ENCODE measurements around the gene ITSN1. TPM values are rescaled to one million over a fixed set of nuclear protein-coding genes. Genes with fewer than 3 reads are reported as not detected.

ITSN1 gene
- total RNA-seq, 2 experiments from 2014 or later, result 3.6 to 6.6 TPM

DNA sequence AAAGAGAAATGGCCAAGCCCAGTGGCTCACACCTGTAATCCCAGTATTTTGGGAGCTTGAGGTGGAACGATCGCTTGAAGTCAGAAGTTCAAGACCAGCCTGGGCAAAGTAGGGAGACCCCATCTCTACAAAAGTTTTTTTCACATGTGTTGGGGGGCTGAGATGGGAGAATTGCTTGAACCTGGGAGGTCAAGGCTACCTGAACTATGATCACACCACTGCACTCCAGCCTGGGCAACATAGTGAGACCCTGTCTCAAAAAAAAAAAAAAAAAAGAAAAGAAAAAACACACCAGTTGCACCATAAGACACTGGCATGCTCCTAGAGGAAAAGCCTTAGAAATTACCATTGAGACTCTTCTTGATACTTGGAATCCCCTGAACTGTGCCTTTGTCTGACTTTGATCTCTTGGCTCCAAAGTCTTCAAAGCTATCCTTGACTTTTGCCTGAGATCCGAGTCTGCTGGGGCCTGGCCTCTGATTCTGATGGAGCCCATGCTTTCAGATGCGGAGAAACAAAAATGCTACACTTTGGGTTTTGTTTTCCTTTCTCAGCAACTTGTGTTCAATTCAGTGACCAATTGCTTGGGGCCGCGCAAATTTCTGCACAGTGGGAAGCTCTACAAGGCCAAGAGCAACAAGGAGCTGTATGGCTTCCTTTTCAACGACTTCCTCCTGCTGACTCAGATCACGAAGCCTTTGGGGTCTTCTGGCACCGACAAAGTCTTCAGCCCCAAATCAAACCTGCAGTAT lies 239.6 kb downstream of the ITSN1 start:
- Mint-ChIP-seq H3K36me3 (no peaks in the 10 kb centered on the region), H3K27ac (no peak overlapping the region), H3K27me3 (peaks cover 6% of the 10 kb centered on the region), H3K4me1 (no peaks in the 10 kb centered on the region), H3K9me3 (no peaks in the 10 kb centered on the region), H3K4me3 (no peak overlapping the region)
- no peak for DNase-seq

DNA sequence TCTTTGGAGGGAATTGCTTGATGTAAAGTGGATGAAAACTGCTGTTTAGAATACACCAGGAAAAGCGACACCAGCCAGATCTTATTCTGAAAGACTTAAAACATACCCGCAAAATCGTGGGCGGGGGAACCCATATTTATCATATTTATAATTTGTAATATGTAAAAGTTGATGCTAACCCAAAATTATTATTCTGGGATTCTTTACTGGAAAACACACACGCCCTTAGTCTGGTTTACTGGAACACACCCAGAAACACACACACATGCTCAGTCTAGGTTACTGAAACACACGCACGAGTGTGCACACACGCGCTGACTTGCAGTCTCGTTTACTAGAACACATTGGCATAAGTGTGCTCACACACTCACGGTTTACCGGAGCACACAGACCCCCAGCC lies 240.8 kb downstream of the ITSN1 start:
- Mint-ChIP-seq H3K27ac (no peak overlapping the region), H3K9me3 (no peaks in the 10 kb centered on the region)

DNA sequence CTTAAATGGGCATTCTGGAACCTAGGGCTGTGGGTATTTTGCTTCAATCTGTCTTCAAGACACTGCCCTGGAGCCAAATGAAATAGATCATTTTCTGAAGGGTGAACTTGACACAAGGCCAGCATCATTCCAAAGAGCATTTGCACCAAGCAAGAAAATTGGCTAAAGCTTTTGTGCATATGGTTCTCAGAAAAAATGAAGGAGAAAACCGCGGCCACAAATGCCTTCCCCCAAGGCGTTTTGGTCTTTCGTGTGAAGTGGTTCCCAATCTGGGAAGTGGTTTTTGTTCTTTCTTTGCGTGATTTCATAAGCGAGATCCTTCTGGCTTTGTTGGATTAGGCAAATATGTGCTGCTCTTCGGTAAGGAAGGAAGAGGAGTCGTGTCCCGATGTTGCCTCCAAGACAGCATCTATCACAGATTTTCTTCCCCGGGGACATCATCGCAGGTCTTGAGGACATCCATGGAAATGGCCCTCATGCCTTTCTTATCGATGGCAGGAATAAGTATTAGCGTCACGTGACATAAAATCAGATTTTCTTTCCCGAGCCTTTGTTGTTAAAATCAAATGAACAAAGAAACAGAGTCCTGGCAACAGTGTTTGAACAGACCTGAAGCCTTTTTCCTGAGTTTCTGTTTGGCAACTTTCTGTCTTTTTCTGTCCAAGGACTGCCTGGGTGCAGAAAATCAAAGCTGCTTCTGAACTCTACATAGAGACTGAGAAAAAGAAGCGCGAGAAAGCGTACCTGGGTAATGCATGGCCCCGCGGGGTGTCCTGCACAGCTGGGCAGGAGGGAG lies 242.3 kb downstream of the ITSN1 start:
- Mint-ChIP-seq H3K36me3 (no peaks in the 10 kb centered on the region), H3K4me3 (no peak overlapping the region), H3K27me3 (peaks cover 6% of the 10 kb centered on the region), H3K27ac (no peak overlapping the region), H3K4me1 (no peaks in the 10 kb centered on the region), H3K9me3 (no peaks in the 10 kb centered on the region)
- no peak for DNase-seq

More for the DNA sequence above, 240.8 kb downstream of the ITSN1 start:
- no peak overlapping the region for H3K4me3 Mint-ChIP-seq
- H3K4me1 Mint-ChIP-seq, result no peaks in the 10 kb centered on the region
- DNase-seq, result no peak
- peaks cover 6% of the 10 kb centered on the region for H3K27me3 Mint-ChIP-seq
- H3K36me3 Mint-ChIP-seq, result no peaks in the 10 kb centered on the region

DNA sequence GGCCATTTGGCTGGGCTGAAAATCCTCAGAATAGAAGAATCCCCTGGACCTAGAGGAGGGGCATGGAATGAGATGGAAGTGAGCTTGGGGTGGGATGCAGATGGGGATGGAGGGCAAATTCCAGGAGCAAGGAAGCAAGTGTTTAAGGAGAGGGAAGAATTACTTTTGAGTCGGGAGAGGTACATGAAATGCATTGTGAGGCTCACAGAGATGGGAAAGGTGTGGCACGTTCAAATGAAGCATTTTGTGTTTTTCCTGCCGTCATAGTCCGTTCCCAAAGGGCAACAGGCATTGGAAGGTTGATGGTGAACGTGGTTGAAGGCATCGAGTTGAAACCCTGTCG lies 242.8 kb downstream of the ITSN1 start:
- H3K4me3 Mint-ChIP-seq, result no peak overlapping the region
- no peaks in the 10 kb centered on the region for H3K9me3 Mint-ChIP-seq
- no peak overlapping the region for H3K27ac Mint-ChIP-seq
- no peaks in the 10 kb centered on the region for H3K4me1 Mint-ChIP-seq
- DNase-seq, result no peak
- H3K27me3 Mint-ChIP-seq, result peaks cover 6% of the 10 kb centered on the region
- H3K36me3 Mint-ChIP-seq, result no peaks in the 10 kb centered on the region

DNA sequence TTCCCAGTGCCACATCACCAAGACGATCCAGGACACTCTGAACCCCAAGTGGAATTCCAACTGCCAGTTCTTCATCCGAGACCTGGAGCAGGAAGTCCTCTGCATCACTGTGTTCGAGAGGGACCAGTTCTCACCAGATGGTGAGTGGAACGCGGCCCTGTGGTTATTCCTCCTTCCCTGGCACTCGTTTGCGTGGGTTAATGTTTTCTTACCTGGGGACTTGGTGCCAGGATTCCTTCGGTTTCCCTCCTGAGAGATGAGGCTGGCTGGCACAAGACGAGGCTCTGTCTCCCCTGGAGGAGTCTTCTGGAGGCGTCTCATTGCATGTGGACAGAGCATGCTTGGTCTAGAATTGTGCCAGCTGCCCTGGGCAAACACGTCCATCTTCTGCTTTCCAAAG lies 244.0 kb downstream of the ITSN1 start:
- H3K9me3 Mint-ChIP-seq, result no peaks in the 10 kb centered on the region
- no peaks in the 10 kb centered on the region for H3K36me3 Mint-ChIP-seq
- no peak overlapping the region for H3K27ac Mint-ChIP-seq
- H3K4me3 Mint-ChIP-seq, result no peak overlapping the region
- H3K4me1 Mint-ChIP-seq, result no peaks in the 10 kb centered on the region
- DNase-seq, result no peak
- H3K27me3 Mint-ChIP-seq, result peaks cover 6% of the 10 kb centered on the region

DNA sequence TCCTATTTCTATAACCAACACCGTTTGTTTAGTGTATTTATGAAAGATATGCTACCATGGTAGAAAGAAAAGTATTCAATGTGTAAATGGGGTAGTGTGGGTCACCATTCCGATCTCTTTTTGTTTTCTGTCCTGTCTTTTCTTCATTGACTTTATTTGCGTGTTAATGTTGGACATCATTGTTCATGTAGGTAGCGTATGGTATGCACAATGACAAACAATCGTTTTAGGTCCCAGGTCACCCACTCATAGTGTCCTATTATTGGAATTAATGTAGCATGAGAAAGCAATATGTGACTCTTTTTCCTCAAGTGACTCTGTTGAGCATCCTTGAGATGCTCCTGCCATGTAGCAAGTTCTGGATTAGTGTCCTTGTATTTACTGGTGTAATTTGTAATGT lies 247.9 kb downstream of the ITSN1 start:
- no peak for DNase-seq
- Mint-ChIP-seq H3K4me1 (peaks cover 11% of the 10 kb centered on the region), H3K36me3 (no peaks in the 10 kb centered on the region), H3K27me3 (peaks cover under 1% of the 10 kb centered on the region), H3K4me3 (no peak overlapping the region), H3K27ac (no peak overlapping the region), H3K9me3 (no peaks in the 10 kb centered on the region)

DNA sequence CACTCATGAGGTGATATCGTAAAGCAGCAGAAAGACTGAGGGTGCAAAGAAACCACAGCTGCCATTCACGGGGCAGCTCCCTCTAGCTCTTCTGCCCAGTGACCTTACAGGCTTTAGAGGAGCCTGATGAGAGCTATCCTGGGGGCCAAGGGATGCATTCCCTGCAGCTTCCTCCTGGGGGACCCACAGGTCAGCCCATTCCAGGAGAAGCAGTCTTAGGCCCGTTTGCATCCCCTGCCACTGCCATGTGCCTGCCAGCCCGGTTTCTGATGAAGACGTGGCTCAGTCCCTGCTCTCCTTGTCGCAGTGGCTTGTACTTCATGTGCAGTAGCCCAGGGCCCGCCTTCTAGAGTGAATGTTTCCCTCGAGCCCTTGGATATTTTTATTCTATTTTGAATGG lies 250.6 kb downstream of the ITSN1 start:
- no peaks in the 10 kb centered on the region for H3K27me3 Mint-ChIP-seq
- no peaks in the 10 kb centered on the region for H3K9me3 Mint-ChIP-seq
- H3K4me1 Mint-ChIP-seq, result peaks cover 11% of the 10 kb centered on the region
- H3K36me3 Mint-ChIP-seq, result no peaks in the 10 kb centered on the region
- H3K27ac Mint-ChIP-seq, result no peak overlapping the region
- no peak overlapping the region for H3K4me3 Mint-ChIP-seq
- no peak for DNase-seq

DNA sequence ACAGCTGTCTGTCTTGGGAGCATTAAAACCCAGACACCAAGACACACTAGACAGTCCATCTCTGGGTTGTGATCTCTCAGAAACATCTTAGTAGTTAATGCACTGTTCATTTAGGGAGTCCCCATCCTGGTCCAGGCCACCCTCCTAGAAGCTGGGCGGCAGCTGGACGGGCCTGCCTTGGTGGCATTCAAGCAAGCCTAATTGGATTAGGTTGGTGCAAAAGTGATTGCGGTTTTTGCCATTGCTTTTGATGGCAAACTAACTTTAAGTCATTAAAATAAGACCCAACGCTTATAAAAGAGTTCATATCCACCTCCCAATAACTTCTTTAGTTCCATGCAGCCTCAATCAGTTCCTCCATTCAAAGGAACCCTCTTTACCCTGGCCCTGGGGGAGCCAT lies 251.6 kb downstream of the ITSN1 start:
- Mint-ChIP-seq H3K27me3 (no peaks in the 10 kb centered on the region), H3K4me3 (no peak overlapping the region), H3K4me1 (peaks cover 11% of the 10 kb centered on the region), H3K27ac (no peak overlapping the region), H3K9me3 (no peaks in the 10 kb centered on the region), H3K36me3 (no peaks in the 10 kb centered on the region)
- DNase-seq, result no peak

DNA sequence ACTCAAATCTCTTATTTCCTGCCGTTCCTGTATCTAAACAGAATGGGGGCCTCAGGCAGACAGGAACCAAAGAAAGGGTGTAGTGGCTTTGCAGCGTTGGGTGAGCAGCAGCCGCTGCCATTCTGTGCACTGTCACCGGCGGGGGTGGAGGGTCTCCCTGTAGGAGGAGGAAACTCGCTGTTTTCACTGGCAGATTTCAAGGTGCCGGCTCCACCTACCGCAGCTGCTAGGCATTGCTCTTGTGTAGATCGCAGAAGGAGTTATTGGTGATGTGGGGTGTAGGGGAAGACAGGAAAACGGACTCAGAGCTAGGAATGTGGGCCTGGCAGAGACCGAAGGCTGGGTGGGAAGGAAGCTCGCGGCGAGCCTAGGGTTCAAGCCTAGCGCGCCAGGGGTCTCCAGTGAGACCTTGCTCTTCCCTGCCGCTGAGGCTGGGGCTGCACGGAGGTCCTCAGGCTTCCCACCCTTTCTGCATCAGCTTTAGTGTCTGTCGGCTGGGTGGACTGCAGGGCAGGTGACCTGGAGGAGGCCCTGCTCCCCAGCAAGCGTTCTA lies 252.5 kb downstream of the ITSN1 start:
- DNase-seq, result peak; percentile 76
- Mint-ChIP-seq H3K4me3 (peak overlapping the region; percentile 65), H3K27ac (peak overlapping the region; percentile 67), H3K9me3 (no peaks in the 10 kb centered on the region), H3K27me3 (no peaks in the 10 kb centered on the region), H3K36me3 (no peaks in the 10 kb centered on the region), H3K4me1 (peaks cover 11% of the 10 kb centered on the region)

DNA sequence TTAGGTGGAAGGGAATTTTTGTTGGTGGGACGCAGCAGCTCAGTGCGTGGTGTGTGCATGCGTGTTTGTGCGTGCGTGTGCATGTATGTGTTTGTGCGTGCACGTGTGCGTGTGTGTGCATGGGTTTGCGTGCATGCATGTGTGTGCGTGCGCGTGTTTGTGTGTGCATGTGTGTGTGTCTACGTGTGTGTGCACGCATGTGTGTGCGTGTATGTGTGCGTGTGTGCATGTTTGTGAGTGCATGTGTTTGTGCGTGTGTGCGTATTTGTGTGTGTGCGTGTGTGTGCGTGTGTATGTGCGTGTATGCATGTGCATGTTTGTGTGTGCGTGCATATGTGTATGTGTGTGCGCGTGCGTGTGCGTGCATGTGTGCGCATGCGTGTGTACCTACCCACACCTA lies 253.1 kb downstream of the ITSN1 start:
- Mint-ChIP-seq H3K4me1 (peaks cover 11% of the 10 kb centered on the region), H3K4me3 (peak overlapping the region; percentile 65), H3K36me3 (no peaks in the 10 kb centered on the region), H3K9me3 (no peaks in the 10 kb centered on the region), H3K27me3 (no peaks in the 10 kb centered on the region), H3K27ac (no peak overlapping the region)
- no peak for DNase-seq

DNA sequence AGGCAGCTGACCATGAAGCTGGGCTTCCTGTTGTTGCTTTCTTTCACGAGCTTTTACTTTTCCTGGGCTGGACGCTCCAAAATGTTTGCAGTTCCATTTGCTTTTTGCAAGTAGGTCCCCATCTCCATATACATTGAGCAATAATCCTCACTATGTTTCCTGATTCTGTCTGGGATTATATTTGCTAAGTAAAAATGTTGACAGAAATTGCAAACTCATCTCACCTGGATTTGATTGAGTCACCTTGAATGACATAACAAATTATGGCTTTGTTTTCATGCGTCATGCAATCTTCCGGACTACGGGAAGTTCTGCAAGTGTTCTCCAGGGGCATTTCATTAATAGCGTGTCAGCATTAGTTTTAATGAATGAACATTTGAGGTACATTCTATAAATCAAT lies 254.4 kb downstream of the ITSN1 start:
- H3K4me1 Mint-ChIP-seq, result peaks cover 14% of the 10 kb centered on the region
- peaks cover 4% of the 10 kb centered on the region for H3K36me3 Mint-ChIP-seq
- no peak overlapping the region for H3K27ac Mint-ChIP-seq
- no peaks in the 10 kb centered on the region for H3K27me3 Mint-ChIP-seq
- DNase-seq, result no peak
- no peaks in the 10 kb centered on the region for H3K9me3 Mint-ChIP-seq
- no peak overlapping the region for H3K4me3 Mint-ChIP-seq

DNA sequence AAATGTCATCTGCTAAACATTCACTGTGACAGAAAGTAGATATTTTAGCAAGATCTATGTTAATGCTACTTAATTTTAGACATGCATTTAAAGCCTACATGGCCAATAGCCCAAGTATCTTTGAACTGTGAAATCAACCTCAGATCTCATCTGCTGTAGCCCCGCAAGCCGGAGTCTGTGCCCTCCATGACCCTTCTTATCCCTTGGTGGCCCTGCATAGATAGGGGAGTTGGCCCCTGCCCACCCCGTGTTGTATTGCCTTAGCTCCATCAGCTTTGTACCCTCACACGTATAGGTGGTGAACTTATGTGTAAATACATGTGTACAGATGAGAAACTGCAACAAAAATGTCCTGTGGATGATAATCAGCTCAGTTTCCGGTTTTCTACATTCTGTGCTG lies 254.8 kb downstream of the ITSN1 start:
- H3K4me1 Mint-ChIP-seq, result peaks cover 16% of the 10 kb centered on the region
- no peaks in the 10 kb centered on the region for H3K9me3 Mint-ChIP-seq
- H3K27ac Mint-ChIP-seq, result no peak overlapping the region
- no peaks in the 10 kb centered on the region for H3K27me3 Mint-ChIP-seq
- H3K4me3 Mint-ChIP-seq, result no peak overlapping the region
- H3K36me3 Mint-ChIP-seq, result peaks cover 7% of the 10 kb centered on the region
- DNase-seq, result no peak

DNA sequence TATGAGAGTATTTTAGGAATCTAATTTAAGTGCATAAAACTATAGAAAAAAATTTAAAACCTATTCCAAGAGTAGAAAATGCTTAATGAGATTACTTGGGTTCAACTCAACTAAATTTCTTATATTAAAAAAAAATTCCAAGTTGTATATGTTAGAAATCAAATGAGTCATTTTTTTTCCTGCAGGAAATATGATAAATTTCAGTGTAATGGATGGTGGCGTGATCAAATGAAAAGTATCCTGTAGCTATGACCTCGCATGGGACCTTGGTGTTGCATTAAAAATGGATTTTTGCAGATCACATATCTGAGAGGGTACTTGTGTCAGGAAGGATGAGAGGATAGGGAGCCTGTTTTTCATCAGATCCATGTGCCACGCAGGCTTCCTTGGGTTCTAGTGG lies 255.4 kb downstream of the ITSN1 start:
- Mint-ChIP-seq H3K9me3 (no peaks in the 10 kb centered on the region), H3K4me1 (peaks cover 16% of the 10 kb centered on the region), H3K27ac (no peak overlapping the region), H3K27me3 (no peaks in the 10 kb centered on the region), H3K36me3 (peaks cover 12% of the 10 kb centered on the region), H3K4me3 (no peak overlapping the region)
- no peak for DNase-seq

DNA sequence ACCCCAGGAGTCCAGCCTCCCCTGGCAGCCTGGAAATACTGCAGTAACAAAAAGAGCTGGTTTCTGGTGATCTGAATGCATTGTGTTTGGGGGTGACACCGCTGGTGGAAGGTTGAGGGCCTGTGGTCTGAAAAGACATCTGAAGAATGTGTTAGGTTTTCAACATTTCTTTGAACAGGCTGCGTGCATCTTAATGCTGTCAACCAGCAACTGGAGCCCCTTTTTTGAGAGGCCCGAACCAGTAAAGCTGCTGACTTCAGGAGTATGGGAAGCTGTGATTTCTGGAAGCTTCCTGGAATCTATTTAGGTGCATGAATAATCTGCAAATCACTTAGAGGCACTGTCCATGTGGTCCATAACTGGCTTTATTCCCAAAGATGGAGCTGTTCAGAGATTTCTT lies 256.3 kb downstream of the ITSN1 start:
- Mint-ChIP-seq H3K36me3 (peaks cover 18% of the 10 kb centered on the region), H3K27ac (no peak overlapping the region), H3K27me3 (no peaks in the 10 kb centered on the region), H3K4me3 (no peak overlapping the region), H3K4me1 (peaks cover 16% of the 10 kb centered on the region), H3K9me3 (no peaks in the 10 kb centered on the region)
- DNase-seq, result no peak

DNA sequence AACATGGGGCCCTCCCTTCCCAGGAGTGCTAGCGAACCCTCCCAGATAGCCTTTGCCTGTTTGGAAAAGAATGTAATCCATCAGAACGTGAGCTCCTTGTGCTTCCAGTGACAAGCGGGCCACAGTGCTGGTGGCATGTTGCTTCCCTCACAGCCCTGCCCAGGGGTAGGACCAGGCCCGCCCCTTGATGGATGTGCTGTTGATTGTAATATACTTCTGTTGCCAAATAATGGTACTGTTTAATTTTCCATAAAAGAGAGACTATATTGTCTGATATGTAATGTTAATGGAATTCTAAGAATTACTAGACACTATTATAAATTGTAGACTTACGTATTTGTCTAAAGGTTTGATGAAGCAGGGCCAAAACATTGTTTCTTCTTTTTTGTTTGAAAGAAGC lies 256.9 kb downstream of the ITSN1 start:
- H3K4me3 Mint-ChIP-seq, result no peak overlapping the region
- no peaks in the 10 kb centered on the region for H3K27me3 Mint-ChIP-seq
- peaks cover 14% of the 10 kb centered on the region for H3K4me1 Mint-ChIP-seq
- H3K36me3 Mint-ChIP-seq, result peaks cover 18% of the 10 kb centered on the region
- no peak for DNase-seq
- H3K9me3 Mint-ChIP-seq, result no peaks in the 10 kb centered on the region
- H3K27ac Mint-ChIP-seq, result no peak overlapping the region
